Measurements from ENCODE around the gene SMNDC1. TPM values are rescaled to one million over a fixed set of nuclear protein-coding genes. Genes with fewer than 3 reads are reported as not detected.

Gene SMNDC1
- total RNA-seq (10 to 100 TPM in 7 of 9 donors, 1 to 10 TPM in 2; 5.2 to 23.1 (median 20.7) TPM), polyA plus RNA-seq (10 to 100 TPM in 1 of 2 donors, 1 to 10 TPM in 1; 7.5 to 13.1 TPM)
- long read RNA-seq, donor 1, full-length matches to known transcripts: 7 of 10 reads
- long read RNA-seq, donor 1, partial matches to known transcripts: 1 of 10 reads
- long read RNA-seq, donor 1, other reads (novel, unspliced or antisense): 2 of 10 reads
- long read RNA-seq, donor 2, full-length matches to known transcripts: 17 of 19 reads
- long read RNA-seq, donor 2, partial matches to known transcripts: 0 of 19 reads
- long read RNA-seq, donor 2, other reads (novel, unspliced or antisense): 2 of 19 reads
- long read RNA-seq, donor 3, full-length matches to known transcripts: 9 of 10 reads
- long read RNA-seq, donor 3, partial matches to known transcripts: 0 of 10 reads
- long read RNA-seq, donor 3, other reads (novel, unspliced or antisense): 1 of 10 reads

- Histone ChIP-seq H3K36me3 (peaks cover 0 to 35% (median 32%) of the 10 kb centered on the region in 9 donors), H3K4me1 (peaks cover 0 to 55% (median 41%) of the 10 kb centered on the region in 12 donors), H3K27ac (peak within 1 kb of the TSS; percentile 81 to 96 (median 92)), H3K27me3 (no peaks in the 10 kb centered on the region), H3K9me3 (no peaks in the 10 kb centered on the region), H3K4me3 (peak within 1 kb of the TSS; percentile 72 to 93 (median 86))
- TF ChIP-seq POLR2A (IDR thresholded peaks at IDR 0.05): peak in 1 of 2 donors; percentile 72
- TF ChIP-seq CTCF (IDR thresholded peaks at IDR 0.05): no peak
- ATAC-seq (peak; percentile 95 to 97 (median 96)), DNase-seq (peak; percentile 97 to 98 (median 98))
- intact Hi-C loops (cut with DNase I): loop anchor here in 3 of 10 donors (1.0 to 5.0 kb wide), 4 partner anchors 197 to 297 kb away; no protein-coding TSS in a partner anchor
- WGBS, 4 donors: 0 to 1% (median 0%) methylated on average over 38 to 42 of the region's 42 CpGs
These were observed at the start of gene SMNDC1 for GRCh38 chr10:110304780-110305421. SMNDC1 (minus strand) TSS chr10:110304920; CDS start chr10:110303587, 1,333 bp downstream.

DNA sequence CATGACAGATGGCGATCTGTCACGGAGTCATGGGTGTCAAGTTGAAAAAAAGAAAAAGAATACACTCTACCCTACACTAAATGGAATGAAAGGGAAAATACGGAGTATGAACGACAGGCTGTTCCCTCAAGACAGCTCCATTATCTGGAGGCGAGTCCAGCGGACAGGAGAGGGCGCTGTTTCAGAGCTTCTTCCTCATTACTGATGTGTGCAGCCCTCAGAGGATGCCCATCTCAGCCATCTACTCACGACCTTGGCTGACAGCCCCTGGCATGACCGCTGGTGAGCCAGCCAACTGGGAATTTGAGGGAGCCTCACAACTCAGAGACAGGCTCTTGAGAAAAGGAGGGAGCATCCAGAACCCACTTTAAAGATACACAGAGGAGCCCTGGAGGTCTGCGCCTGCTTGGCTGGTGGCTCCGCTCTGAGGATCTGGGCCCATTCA is 49.6 kb upstream of the SMNDC1 start:
- H3K4me3 ChIP-seq: no peak overlapping the region
- ATAC-seq (peak; percentile 62 to 91 (median 82)), DNase-seq (peak; percentile 76 to 85 (median 78))
- 25 to 33% (median 31%) methylated on average over 10 to 11 of the region's 11 CpGs for WGBS, 4 donors
- no peak overlapping the region for H3K27ac ChIP-seq
- H3K27me3 ChIP-seq: peaks cover 0 to 3% (median 0%) of the 10 kb centered on the region in 9 donors
- intact Hi-C loops (cut with DNase I): loop anchor here in 8 of 10 donors (1.0 to 10.0 kb wide), 9 partner anchors 42 to 193 kb away; partner anchors contain the start of gene DUSP5 (in 3 of the 8)
- no peaks in the 10 kb centered on the region for H3K9me3 ChIP-seq
- H3K36me3 ChIP-seq: no peaks in the 10 kb centered on the region
- TF ChIP-seq POLR2A (IDR thresholded peaks at IDR 0.05) (no peak), CTCF (IDR thresholded peaks at IDR 0.05) (peak; percentile 54 to 85 (median 73))
- H3K4me1 ChIP-seq: peaks cover 0 to 45% (median 8%) of the 10 kb centered on the region in 12 donors

- Histone ChIP-seq H3K9me3 (no peaks in the 10 kb centered on the region), H3K4me3 (no peak overlapping the region), H3K27ac (no peak overlapping the region), H3K4me1 (peaks cover 0 to 45% (median 8%) of the 10 kb centered on the region in 12 donors), H3K27me3 (peaks cover 0 to 3% (median 0%) of the 10 kb centered on the region in 9 donors), H3K36me3 (no peaks in the 10 kb centered on the region)
- intact Hi-C loops (cut with DNase I): loop anchor here in 8 of 10 donors (1.0 to 10.0 kb wide), 9 partner anchors 41 to 194 kb away; partner anchors contain the start of gene DUSP5 (in 3 of the 8)
- ATAC-seq (peak in 1 of 4 donors; percentile 13), DNase-seq (no peak)
- whole genome bisulfite sequencing, 4 donors: 39 to 45% (median 42%) methylated on average over 14 of the region's 14 CpGs
- TF ChIP-seq CTCF (IDR thresholded peaks at IDR 0.05): no peak
- TF ChIP-seq POLR2A (IDR thresholded peaks at IDR 0.05): no peak
These were observed 48.8 kb upstream of the SMNDC1 start for GRCh38 chr10:110353244-110354119.

All from heart left ventricle (tissue), 16 donors.